Duodenal mucosa (tissue), 2 donors: ENCODE measurements around the gene HAUS2.

Source experiments
- H3K27ac ChIP-seq: one replicate; pipeline ENCODE4 v1.7.0; 2013; ENCODE audit warnings: low read depth, low read length
- H3K27me3 ChIP-seq, 2 donors: one replicate each; pipeline ENCODE4 v1.7.0; 2013; ENCODE audit warnings: low read length in 2 of 2, control low read depth in 1 of 2; ENCODE audit not compliant: insufficient read depth in 2 of 2, control insufficient read depth in 1 of 2
- H3K36me3 ChIP-seq, 2 donors: one replicate each; pipeline ENCODE4 v1.7.0; 2013; ENCODE audit warnings: low read length in 2 of 2, control low read depth in 1 of 2; ENCODE audit not compliant: insufficient read depth in 2 of 2, control insufficient read depth in 1 of 2
- H3K4me1 ChIP-seq, 2 donors: one replicate each; pipeline ENCODE4 v1.7.0; 2013; ENCODE audit warnings: low read length in 2 of 2, control low read depth in 1 of 2; ENCODE audit not compliant: insufficient read depth in 2 of 2, control insufficient read depth in 1 of 2
- H3K4me3 ChIP-seq, 2 donors: one replicate each; pipeline ENCODE4 v1.7.0; 2013; ENCODE audit warnings: low read length in 2 of 2, low read depth in 1 of 2
- H3K9ac ChIP-seq, 2 donors: one replicate each; pipeline ENCODE4 v1.7.0; 2013; ENCODE audit warnings: low read length in 2 of 2, low read depth in 1 of 2
- H3K9me3 ChIP-seq, 2 donors: one replicate each; pipeline ENCODE4 v1.7.0; 2013; ENCODE audit warnings: low read length in 2 of 2, control low read depth in 1 of 2; ENCODE audit not compliant: control insufficient read depth in 1 of 2

Gene HAUS2

GRCh38 chr15:42575188-42576039 is 26.8 kb downstream of the HAUS2 start, which contains the start of gene STARD9:
STARD9 (plus strand) TSS chr15:42575606; CDS start chr15:42575716, 110 bp downstream.
- Histone ChIP-seq H3K4me1 (peaks cover 12 to 14% of the 10 kb centered on the region in 2 donors), H3K9me3 (no peaks in the 10 kb centered on the region), H3K9ac (peak within 1 kb of the TSS; percentile 65 to 68), H3K27ac (peak within 1 kb of the TSS; percentile 48), H3K36me3 (no peaks in the 10 kb centered on the region), H3K27me3 (peaks cover 5 to 13% of the 10 kb centered on the region in 2 donors), H3K4me3 (peak within 1 kb of the TSS; percentile 71 to 74)

DNA sequence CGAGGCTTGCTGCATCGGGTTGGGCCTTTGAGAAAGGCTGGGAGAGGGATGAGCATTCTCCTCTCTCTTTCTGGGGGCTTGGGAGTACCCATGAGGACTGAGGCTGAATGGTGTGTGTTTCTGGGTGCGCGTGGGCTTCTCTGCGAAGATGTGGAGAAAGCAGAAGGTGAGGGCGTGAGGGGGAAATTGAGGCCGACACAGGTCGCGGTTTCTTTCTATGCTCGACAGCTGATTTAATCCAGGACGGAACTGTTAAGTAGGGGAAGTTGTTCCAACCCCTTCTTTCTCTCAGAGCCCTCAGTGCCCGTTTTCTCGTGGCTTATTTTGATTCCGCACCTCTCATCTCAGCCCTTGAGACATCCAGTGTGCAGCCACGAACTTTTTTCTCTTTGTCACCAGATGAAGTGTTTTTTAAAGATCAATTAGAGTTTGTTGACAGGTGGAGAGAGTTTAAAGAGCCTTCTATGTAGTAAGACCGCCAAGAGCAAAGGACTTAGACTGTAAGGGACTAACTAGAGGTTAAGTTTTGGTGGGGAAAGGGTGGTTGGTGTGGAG is 27.5 kb downstream of the HAUS2 start:
- Histone ChIP-seq H3K36me3 (no peaks in the 10 kb centered on the region), H3K4me3 (peak overlapping the region; percentile 71 to 74), H3K27ac (peak overlapping the region; percentile 48), H3K4me1 (peaks cover 14% of the 10 kb centered on the region in 2 donors), H3K9ac (peak overlapping the region; percentile 65 to 68), H3K9me3 (no peaks in the 10 kb centered on the region), H3K27me3 (peaks cover 5 to 13% of the 10 kb centered on the region in 2 donors)

DNA sequence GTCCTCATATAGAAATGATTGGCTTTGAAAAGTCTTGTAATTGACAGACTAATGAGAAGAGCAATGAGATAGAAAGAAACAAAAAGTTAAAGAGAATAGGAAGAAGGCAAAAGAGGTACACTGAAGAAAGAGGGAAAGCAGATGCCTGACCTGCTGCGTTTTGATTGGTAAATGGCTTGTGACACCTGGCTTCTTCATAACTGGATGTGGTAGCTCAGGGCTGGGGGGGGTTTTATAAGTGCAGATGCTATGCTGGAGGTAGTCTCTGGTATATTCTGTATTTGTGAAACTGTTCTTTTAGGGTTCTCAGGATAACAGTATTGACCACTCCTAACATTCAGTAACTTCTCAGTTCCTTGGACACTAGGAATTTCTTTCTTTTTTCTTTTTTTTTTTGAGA is 28.1 kb downstream of the HAUS2 start:
- peaks cover 5 to 13% of the 10 kb centered on the region in 2 donors for H3K27me3 ChIP-seq
- no peak overlapping the region for H3K4me3 ChIP-seq
- no peaks in the 10 kb centered on the region for H3K36me3 ChIP-seq
- H3K4me1 ChIP-seq, result peaks cover 16 to 18% of the 10 kb centered on the region in 2 donors
- H3K9me3 ChIP-seq, result no peaks in the 10 kb centered on the region
- H3K9ac ChIP-seq, result no peak overlapping the region
- H3K27ac ChIP-seq, result no peak overlapping the region

GRCh38 chr15:42577514-42578031 is 28.9 kb downstream of the HAUS2 start:
- H3K9ac ChIP-seq, result no peak overlapping the region
- peaks cover 5 to 13% of the 10 kb centered on the region in 2 donors for H3K27me3 ChIP-seq
- no peaks in the 10 kb centered on the region for H3K36me3 ChIP-seq
- H3K27ac ChIP-seq, result no peak overlapping the region
- peaks cover 19 to 20% of the 10 kb centered on the region in 2 donors for H3K4me1 ChIP-seq
- no peak overlapping the region for H3K4me3 ChIP-seq
- H3K9me3 ChIP-seq, result no peaks in the 10 kb centered on the region

GRCh38 chr15:42578984-42579537 is 30.4 kb downstream of the HAUS2 start:
- Histone ChIP-seq H3K27me3 (peaks cover 5 to 13% of the 10 kb centered on the region in 2 donors), H3K9ac (no peak overlapping the region), H3K36me3 (no peaks in the 10 kb centered on the region), H3K27ac (no peak overlapping the region), H3K4me1 (peaks cover 19 to 20% of the 10 kb centered on the region in 2 donors), H3K4me3 (no peak overlapping the region), H3K9me3 (no peaks in the 10 kb centered on the region)

DNA sequence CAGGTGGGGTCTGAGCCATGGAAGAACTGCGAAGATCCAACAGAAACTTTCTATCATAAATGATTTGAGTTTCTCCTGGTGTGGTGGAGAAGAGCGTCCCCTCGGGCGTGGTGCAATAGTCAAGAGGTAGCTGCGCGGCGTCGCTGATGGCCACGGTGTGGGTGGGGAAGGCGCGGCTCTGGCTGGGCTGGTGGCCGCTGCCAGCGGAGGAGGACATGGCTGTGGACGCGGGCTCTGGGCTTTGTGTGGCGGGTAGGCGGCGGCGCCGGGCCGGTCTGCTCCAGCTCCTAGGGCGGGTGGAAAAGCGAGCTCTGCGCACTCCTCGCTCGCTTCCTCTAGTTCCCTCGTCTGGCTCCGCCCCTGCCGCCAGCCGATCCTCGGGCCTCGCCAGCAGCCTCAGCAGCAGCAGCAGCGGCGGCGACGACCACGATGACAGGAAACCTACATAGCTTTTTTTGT is 32.7 kb downstream of the HAUS2 start:
- H3K4me3 ChIP-seq, result peak overlapping the region; percentile 36 to 67
- H3K9ac ChIP-seq, result peak overlapping the region in 1 of 2 donors; percentile 57
- no peaks in the 10 kb centered on the region for H3K36me3 ChIP-seq
- H3K27me3 ChIP-seq, result peaks cover 2 to 6% of the 10 kb centered on the region in 2 donors
- peaks cover 9 to 10% of the 10 kb centered on the region in 2 donors for H3K4me1 ChIP-seq
- no peak overlapping the region for H3K27ac ChIP-seq
- no peaks in the 10 kb centered on the region for H3K9me3 ChIP-seq

DNA sequence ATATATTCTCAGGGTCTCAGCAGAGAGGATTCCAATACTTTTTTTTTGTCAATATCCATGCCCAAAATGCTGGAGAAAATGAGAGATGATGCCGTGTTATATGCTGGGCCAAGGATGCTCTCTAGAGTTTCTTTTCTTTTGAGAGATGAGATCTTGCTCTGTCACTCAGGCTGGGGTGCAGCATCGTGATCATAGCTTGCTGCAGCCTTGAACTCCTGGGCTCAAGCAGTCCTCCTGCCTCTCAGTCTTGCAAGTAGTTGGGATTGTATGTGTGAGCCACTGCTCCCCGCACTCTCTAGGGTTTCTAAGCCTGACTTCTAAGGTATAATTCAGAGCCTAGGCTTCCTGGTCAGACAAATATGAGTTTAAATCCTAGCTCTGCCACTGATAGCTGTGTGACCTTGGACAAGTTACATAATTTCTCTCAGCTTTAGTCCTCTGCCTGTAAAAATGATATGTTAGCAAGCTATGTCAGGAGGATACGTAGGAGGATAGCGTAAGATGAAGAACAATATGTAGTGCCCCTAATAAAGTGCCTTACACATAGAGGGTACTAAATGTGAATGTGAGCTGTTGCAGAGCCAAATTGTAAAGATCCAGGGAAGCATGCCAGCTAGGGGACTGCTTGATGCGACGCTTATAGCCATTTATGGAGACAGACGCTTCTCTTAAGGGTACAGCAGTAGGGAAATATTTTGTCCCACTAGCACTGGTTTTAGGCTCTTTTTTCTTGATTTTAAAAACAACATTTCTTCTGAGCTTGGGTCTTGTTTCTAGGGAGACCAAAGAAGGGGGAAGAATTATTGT is 34.1 kb downstream of the HAUS2 start:
- Histone ChIP-seq H3K9me3 (no peaks in the 10 kb centered on the region), H3K27ac (no peak overlapping the region), H3K4me1 (peaks cover 5 to 9% of the 10 kb centered on the region in 2 donors), H3K27me3 (no peaks in the 10 kb centered on the region), H3K36me3 (no peaks in the 10 kb centered on the region), H3K4me3 (no peak overlapping the region), H3K9ac (no peak overlapping the region)

DNA sequence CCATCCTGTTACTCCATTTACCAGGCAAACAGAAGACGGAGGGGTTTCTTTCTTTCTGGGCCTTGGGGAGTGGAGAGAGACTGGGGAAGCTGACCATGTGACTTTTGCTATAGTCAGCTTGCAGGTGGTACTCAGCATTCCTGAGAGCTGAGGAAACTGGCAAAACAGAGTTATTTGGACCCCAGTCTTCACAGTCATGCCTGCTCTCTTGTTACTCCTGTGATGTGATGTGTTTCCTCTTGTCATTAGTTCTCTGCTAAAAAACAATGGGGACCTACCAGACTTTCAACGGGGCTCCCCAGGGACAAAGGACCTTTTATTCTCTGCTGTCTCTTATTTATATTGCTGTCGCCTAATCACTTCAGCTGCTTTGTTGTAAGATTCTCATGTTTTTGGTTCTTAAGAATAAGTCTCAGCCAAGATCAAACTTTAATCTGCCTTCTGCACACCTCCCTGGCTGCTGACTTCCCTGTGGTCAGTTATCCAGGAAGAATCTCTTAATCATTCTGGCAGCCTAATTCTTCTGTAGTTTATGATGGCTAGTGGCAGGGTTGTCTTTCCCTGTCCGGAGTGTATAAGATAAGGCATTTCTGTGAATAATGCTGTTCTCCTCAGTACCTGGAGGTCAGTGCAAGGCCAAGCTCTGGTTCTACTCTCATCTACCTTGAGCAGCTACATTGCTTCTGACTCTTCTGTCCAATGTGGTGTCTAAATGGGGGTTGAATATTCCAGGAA is 35.6 kb downstream of the HAUS2 start:
- Histone ChIP-seq H3K9ac (no peak overlapping the region), H3K9me3 (no peaks in the 10 kb centered on the region), H3K27me3 (no peaks in the 10 kb centered on the region), H3K4me1 (peaks cover 5 to 9% of the 10 kb centered on the region in 2 donors), H3K36me3 (no peaks in the 10 kb centered on the region), H3K4me3 (no peak overlapping the region), H3K27ac (no peak overlapping the region)

DNA sequence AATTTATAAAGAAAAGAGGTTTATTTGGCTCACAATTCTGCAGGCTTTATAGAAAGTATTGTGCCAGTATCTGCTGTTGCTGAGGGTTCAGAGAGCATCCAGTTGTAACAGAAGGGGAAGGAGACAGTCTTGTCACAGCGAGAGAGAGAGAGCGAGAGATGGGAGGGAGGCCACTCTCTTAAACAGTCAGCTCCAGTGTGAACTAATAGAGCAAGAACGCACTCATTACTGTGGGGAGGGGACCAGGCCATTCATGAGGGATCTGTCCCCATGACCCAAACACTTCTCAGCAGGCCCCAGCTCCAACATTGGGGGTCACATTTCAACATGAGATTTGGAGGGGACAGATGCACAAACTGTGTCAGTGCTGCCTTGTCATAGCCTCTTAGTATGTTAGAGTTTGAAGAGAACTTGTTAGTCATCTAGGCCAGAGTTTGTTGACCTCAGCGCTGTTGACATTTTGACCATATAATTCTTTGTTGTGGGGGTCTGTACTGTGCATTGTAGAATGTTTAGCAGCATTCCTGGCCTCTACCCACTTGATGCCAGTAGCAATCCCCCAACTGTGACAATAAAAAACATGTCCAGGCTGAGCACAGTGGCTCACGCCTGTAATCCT is 42.1 kb downstream of the HAUS2 start:
- no peaks in the 10 kb centered on the region for H3K36me3 ChIP-seq
- no peak overlapping the region for H3K9ac ChIP-seq
- no peak overlapping the region for H3K27ac ChIP-seq
- peaks cover 7 to 9% of the 10 kb centered on the region in 2 donors for H3K4me1 ChIP-seq
- H3K9me3 ChIP-seq, result no peaks in the 10 kb centered on the region
- H3K4me3 ChIP-seq, result no peak overlapping the region
- no peaks in the 10 kb centered on the region for H3K27me3 ChIP-seq
